Pancreas (tissue), 10 donors: ENCODE measurements around the gene SYT8. TPM values are rescaled to one million over a fixed set of nuclear protein-coding genes. Genes with fewer than 3 reads are reported as not detected.

Source experiments
- ATAC-seq, 4 donors: fragments of 200-7000 bp; cut with Tn5 transposase; one replicate each; pipeline versions ENCODE4 v1.8.0 to v1.9.1; 2020; ENCODE audit warnings: mild to moderate bottlenecking in 4 of 4, moderate library complexity in 4 of 4
- DNase-seq, 6 donors: peaks; one replicate each; pipeline ENCODE4 v3.0.0-alpha.2; 2020
- FAIRE-seq: peaks from 2 replicates; lab custom pipeline; 2012; peaks lifted over from hg19 to GRCh38; lab: Jason Lieb, UNC
- H3K27ac ChIP-seq, 4 donors: fragments of 200-600 bp; sonication (generic); 1 replicate in 3 of 4; 2 replicates in 1 of 4; pipeline versions ENCODE4 v1.5.0 to v1.8.0; 2020
- H3K27me3 ChIP-seq, 4 donors: fragments of 200-600 bp; one replicate each; pipeline ENCODE4 v1.8.0; 2021
- H3K36me3 ChIP-seq, 3 donors: fragments of 200-600 bp; sonication (generic) in 1 of 3; one replicate each; pipeline versions ENCODE4 v1.5.0 to v1.8.0; 2020 to 2021
- H3K4me1 ChIP-seq, 3 donors: fragments of 200-600 bp; one replicate each; pipeline ENCODE4 v1.8.0; 2021
- H3K4me3 ChIP-seq, 4 donors: fragments of 200-600 bp; sonication (generic) in 2 of 4; one replicate each; pipeline versions ENCODE4 v1.5.0 to v1.8.0; 2020 to 2021
- H3K9me3 ChIP-seq, 4 donors: fragments of 200-600 bp; one replicate each; pipeline ENCODE4 v1.8.0; 2021
- WGBS, 2 donors: extraction: QIAGEN DNeasy Blood & Tissue Kit; methylation state at CpG; one replicate each; pipeline ENCODE4 v1.1.7; 2013; 5-methylcytosine and 5-hydroxymethylcytosine counted together
- intact Hi-C, 3 donors: fragments of 100-400 bp; cut with DNase I; formaldehyde crosslinking; loops; one replicate each; pipeline versions ENCODE4 v1.11.1 to v1.14.2; 2022
- polyA plus RNA-seq, 2 donors: library from polyadenylated mRNA; stranded (reverse); fragments of 200-250 nt; gene quantifications; one replicate each; pipeline ENCODE4 v1.2.3, GENCODE V29; 2013
- total RNA-seq, 6 donors: library from RNA; stranded (reverse); fragmentation: NEBNext Ultra II Directional in 4 of 6; extraction: Animal tissue kit (Norgen Biotek cat#: 25700) in 4 of 6; gene quantifications; one replicate each; pipeline versions ENCODE4 v1.2.1 to v1.2.4, GENCODE V29; 2021 to 2023
- TF ChIP-seq, protein P1 (sequence below), 4 donors: fragments of 200-600 bp; sonication (generic) in 3 of 4; IDR thresholded peaks; one replicate each; pipeline versions ENCODE4 v1.5.0 to v1.8.0; 2021; ENCODE audit warnings: antibody characterized with exemption in 4 of 4
- donor health status: healthy with polysubstance abuse.
- donor health status: DM: no; HTN: no; CAD: no; lungs with moderate emphysema.
- donor health status: DM: no; HTN: no; CAD: no.
- donor health status: control.
- donor health status: control.
- donor health status: Bipolar disorder and iron deficiency.
- donor health status: DM: yes; HTN: yes; CAD: no.
- donor health status: DM: no; HTN: no; CAD: no.
- donor health status: DM: no; HTN: no; CAD: no.
- donor health status: DM: yes; HTN: yes; CAD: no.

The SYT8 gene
- total and polyA plus RNA-seq, 8 donors = 3.6 to 64.8 (median 16.9) TPM

DNA sequence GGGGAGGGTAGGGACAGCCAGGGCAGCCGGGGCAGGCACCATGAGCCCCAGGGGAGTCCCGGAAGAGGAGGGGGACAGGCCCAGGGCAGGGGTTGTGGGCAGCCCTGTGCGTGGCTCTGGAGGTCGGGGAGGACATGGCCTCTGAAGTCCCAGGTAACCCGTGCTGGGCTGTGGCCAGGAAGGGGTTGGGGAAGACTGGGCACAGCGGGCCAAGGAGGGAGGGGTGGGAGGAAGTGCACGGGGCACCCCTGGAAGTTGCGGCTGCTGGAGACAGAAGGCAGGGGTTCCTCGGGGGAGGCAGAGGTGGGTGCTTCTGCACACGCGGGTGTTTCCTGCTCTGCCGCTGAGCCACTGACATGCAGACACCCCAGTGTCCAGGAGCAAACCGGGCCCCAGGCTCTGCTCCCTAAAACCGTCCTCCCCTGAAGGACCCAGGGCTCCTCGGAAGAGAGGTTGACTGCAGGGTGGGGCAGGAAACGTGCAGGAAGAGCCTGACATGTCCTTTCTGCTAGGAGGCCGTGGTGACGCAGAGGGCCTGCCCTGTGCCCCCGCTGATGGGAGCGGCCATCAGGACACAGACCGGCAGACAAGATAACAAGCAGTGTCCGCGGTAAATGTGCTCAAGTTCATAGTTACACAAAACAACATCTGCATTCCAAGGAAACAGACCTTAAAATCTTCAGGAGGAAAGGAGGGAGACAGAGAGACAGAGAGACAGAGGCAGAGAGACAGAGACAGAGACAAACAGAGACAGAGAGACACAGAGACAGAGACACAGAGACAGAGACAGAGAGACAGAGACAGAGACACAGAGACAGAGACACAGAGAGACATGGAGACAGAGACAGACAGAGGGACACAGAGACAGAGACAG lies 9.7 kb downstream of the SYT8 start:
- Histone ChIP-seq H3K27me3 (no peaks in the 10 kb centered on the region), H3K4me3 (no peak overlapping the region)
- peak in 3 of 6 donors; percentile 51 to 79 (median 59) for DNase-seq

DNA sequence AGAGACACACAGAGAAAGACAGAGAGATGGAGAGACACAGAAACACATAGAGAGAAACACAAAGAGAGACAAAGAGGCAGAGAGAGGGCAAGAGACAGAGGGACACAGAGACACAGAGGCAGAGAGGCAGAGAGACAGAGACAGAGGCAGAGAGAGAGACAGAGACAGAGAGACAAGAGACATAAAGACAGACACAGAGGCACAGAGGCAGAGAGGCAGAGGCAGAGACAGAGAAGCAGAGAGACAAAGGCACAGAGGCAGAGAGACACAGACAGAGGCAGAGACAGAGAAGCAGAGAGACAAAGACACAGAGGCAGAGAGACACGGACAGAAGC lies 10.3 kb downstream of the SYT8 start:
- FAIRE-seq (no peak), DNase-seq (peak in 1 of 6 donors; percentile 4), ATAC-seq (no peak)
- Histone ChIP-seq H3K4me1 (peaks cover 27 to 54% (median 53%) of the 10 kb centered on the region in 3 donors), H3K27me3 (no peaks in the 10 kb centered on the region), H3K4me3 (no peak overlapping the region), H3K36me3 (no peaks in the 10 kb centered on the region), H3K9me3 (no peaks in the 10 kb centered on the region), H3K27ac (peak overlapping the region; percentile 39 to 97 (median 94))
- TF ChIP-seq, protein P1, sequence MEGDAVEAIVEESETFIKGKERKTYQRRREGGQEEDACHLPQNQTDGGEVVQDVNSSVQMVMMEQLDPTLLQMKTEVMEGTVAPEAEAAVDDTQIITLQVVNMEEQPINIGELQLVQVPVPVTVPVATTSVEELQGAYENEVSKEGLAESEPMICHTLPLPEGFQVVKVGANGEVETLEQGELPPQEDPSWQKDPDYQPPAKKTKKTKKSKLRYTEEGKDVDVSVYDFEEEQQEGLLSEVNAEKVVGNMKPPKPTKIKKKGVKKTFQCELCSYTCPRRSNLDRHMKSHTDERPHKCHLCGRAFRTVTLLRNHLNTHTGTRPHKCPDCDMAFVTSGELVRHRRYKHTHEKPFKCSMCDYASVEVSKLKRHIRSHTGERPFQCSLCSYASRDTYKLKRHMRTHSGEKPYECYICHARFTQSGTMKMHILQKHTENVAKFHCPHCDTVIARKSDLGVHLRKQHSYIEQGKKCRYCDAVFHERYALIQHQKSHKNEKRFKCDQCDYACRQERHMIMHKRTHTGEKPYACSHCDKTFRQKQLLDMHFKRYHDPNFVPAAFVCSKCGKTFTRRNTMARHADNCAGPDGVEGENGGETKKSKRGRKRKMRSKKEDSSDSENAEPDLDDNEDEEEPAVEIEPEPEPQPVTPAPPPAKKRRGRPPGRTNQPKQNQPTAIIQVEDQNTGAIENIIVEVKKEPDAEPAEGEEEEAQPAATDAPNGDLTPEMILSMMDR (IDR thresholded peaks at IDR 0.05) = no peak
- 72 to 74% methylated on average over 1 of the region's 1 CpG for WGBS, 2 donors
- intact Hi-C loops = no loop called here

More for the DNA sequence above, 9.7 kb downstream of the SYT8 start:
- H3K27ac ChIP-seq = peak overlapping the region; percentile 83 to 97 (median 94)
- ATAC-seq (no peak), FAIRE-seq (no peak)
- H3K4me1 ChIP-seq = peaks cover 27 to 54% (median 54%) of the 10 kb centered on the region in 3 donors
- WGBS, 2 donors = 58 to 75% methylated on average over 23 of the region's 23 CpGs
- intact Hi-C loops = no loop called here
- no peaks in the 10 kb centered on the region for H3K36me3 ChIP-seq
- no peaks in the 10 kb centered on the region for H3K9me3 ChIP-seq
- TF ChIP-seq, protein P1 (IDR thresholded peaks at IDR 0.05) = no peak

DNA sequence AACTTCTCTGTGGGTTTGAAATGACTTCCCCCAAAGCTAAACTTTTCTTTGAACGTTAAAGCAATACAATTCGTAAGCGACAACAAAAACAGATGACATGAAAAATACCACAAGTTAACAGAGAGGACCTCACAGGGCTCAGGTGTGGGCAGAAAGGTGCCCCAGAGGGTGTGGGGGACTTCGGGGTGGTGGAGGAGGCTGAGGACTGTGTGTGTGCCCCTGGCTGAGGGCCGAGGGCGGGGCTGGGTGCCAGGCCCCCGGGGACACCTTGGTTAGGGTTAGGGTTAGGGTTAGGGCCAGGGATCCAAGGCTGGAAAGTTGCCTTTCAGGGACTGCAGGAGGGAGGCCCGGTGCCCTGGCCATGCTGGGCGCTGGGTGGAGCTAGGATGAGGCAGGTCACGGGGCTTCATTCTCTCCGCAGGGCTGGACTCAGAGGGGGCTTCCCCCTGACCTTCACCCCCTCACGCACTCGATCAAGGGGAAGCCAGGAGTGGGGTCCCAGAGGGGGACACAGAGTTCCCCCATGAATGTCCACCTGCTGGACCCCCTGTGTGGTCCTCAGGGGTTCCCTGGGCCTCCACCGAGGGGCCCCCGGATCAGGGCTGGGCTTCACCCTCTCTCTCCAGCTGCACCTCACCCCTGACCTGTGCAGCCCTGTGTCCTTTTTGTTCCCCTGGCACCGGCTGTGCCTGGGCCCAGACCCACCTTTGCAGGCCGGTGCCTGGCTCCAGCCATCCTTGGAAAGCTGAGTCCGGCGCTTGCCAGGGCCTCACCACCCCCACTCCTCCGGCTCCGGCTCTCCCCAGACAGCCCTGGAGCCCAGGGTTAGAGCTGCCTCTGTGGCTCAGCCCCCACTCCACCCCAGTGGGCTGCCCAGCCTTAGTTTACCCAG lies 11.0 kb downstream of the SYT8 start:
- no peak for ATAC-seq
- FAIRE-seq = no peak
- no peaks in the 10 kb centered on the region for H3K36me3 ChIP-seq
- DNase-seq = peak in 2 of 6 donors; percentile 55 to 68
- H3K27ac ChIP-seq = peak overlapping the region; percentile 39 to 97 (median 94)
- no peaks in the 10 kb centered on the region for H3K27me3 ChIP-seq
- WGBS, 2 donors = 76% methylated on average over 20 to 21 of the region's 21 CpGs
- peaks cover 27 to 54% (median 50%) of the 10 kb centered on the region in 3 donors for H3K4me1 ChIP-seq
- TF ChIP-seq, protein P1 (IDR thresholded peaks at IDR 0.05) = no peak
- intact Hi-C loops = no loop called here
- no peak overlapping the region for H3K4me3 ChIP-seq
- no peaks in the 10 kb centered on the region for H3K9me3 ChIP-seq

DNA sequence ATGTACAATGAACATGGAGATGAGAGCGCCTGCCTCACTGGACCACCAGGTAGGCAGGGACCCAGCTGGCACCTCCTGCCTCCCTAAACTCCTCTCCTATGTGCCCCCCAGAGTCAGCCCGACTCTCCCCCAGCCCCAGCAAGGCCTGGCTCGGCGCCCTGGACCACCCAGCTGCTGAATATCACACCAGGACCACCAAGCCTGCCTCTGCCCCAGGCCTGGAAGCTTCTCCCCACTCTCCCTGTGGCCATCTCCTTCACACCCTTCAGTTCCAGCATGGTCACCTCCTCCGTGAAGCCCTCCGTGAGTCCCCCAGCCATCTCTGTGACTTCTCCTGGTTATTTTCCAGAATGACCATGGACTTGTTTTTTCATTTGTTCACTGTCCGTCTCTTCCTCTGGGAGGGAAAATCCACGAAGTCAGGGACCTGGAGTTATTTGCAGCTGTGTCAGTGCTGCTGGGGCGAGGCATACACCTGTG lies 11.7 kb downstream of the SYT8 start:
- 84 to 85% methylated on average over 9 of the region's 9 CpGs for WGBS, 2 donors
- Histone ChIP-seq H3K36me3 (no peaks in the 10 kb centered on the region), H3K9me3 (no peaks in the 10 kb centered on the region), H3K27ac (no peak overlapping the region), H3K27me3 (no peaks in the 10 kb centered on the region), H3K4me3 (no peak overlapping the region), H3K4me1 (peaks cover 26 to 47% (median 44%) of the 10 kb centered on the region in 3 donors)
- TF ChIP-seq, protein P1 (IDR thresholded peaks at IDR 0.05) = no peak
- intact Hi-C loops = no loop called here
- DNase-seq = peak in 2 of 6 donors; percentile 51 to 79
- ATAC-seq = no peak
- FAIRE-seq = no peak
